HG02623 (cell line): Measurements from ENCODE around the gene ERMP1.
"Not testable (repeated sequence)": the region's sequence is repeated elsewhere in the genome, so short reads cannot be mapped to it uniquely, and the experiment has no call there.

Source experiments
- ATAC-seq: cut with Tn5 transposase; IDR thresholded peaks from one replicate; pipeline ENCODE4 v1.9.1; 2021; ENCODE audit warnings: moderate library complexity; ENCODE audit not compliant: unreplicated experiment

Gene ERMP1

GRCh38 chr9:5820425-5820824, 12.5 kb downstream of the ERMP1 start:
- ATAC-seq, result no peak

GRCh38 chr9:5819174-5819573, 13.7 kb downstream of the ERMP1 start:
- ATAC-seq, result no peak

- no peak for ATAC-seq
Observed at GRCh38 chr9:5818424-5819142, 14.3 kb downstream of the ERMP1 start.

- ATAC-seq, result no peak
Observed at GRCh38 chr9:5817862-5818261, 15.1 kb downstream of the ERMP1 start.

GRCh38 chr9:5815461-5815860, 17.5 kb downstream of the ERMP1 start:
- no peak for ATAC-seq

DNA sequence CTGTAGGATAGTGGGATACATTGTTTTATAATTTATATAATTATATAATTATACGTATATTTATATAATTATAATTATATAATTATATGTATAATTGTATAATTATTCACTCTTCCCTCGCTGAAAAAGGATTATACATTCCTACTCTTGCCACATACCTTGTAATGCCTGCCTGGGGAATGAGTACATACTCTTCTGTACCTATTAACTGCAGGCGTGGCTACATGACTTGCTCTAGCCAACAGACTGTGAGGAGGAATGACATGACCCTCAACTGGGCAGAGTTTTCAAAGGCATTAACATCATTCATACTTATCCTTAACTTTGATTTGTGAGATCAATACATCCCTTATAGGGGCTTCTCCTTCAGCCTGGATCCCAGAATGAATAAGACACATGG, 19.1 kb downstream of the ERMP1 start:
- no peak for ATAC-seq

GRCh38 chr9:5811751-5812150, 21.2 kb downstream of the ERMP1 start:
- no peak for ATAC-seq

DNA sequence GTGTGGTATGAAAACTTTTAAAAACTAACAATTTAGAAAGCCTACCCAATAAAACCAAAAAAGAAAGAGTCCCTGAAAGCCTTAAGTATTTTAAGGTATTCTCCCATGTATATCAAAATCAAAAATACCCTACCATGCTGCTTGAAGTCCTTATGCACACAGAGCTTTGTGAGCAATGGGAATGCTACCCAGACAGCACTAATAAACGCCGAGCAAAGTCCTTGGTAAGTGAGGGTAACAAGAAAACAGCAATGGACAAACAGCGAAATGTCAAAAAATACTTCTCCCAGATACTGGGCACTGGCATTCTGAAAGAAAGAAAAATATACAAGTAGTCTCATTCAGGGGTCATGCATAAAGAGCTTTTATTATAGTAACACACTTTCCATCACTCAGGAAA, 27.4 kb downstream of the ERMP1 start:
- no peak for ATAC-seq

GRCh38 chr9:5801739-5802113, 31.2 kb downstream of the ERMP1 start:
- ATAC-seq, result no peak

GRCh38 chr9:5800969-5801738, 31.8 kb downstream of the ERMP1 start:
- ATAC-seq, result no peak

- ATAC-seq, result not testable (repeated sequence)
Observed at GRCh38 chr9:5800378-5800777, 32.5 kb downstream of the ERMP1 start.

- no peak for ATAC-seq
Observed at GRCh38 chr9:5799314-5799713, 33.6 kb downstream of the ERMP1 start.

DNA sequence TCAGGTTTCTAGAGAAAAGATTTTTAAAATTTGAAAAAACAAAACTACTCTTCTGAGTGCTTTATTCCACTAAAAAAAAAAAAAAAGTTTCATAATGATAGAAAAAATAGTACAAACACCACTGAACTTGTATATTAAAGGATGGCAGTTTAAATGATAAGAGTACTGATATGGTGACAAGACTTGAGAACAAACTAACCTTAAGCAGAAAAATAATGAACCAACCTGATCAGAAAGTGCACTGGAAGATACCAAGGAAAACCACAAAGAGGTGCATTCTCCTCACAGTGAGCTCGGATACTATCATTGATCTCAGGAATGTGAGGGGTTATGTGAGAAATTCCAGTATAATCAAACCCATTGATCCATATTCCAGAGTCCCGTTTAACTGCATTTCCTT, 34.3 kb downstream of the ERMP1 start:
- ATAC-seq, result no peak

- ATAC-seq, result no peak
Observed at GRCh38 chr9:5796298-5796697, 36.6 kb downstream of the ERMP1 start.

DNA sequence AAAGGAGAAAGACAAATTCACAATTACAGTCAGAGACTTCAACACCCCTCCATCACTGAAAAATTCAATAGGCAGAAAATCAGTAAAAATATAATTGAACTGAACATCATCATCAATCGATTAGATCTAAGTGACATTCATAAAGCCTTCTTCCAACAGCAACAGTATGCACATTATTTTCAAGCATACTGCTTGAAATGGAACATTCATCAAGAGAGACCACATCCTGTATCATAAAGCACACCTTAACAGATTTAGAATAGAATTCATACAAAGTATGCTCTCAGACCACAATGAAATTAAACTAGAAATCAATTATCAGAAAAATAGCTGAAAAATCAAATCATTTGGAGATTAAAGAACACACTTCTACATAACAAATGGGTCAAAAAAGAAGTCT, 39.1 kb downstream of the ERMP1 start:
- no peak for ATAC-seq

DNA sequence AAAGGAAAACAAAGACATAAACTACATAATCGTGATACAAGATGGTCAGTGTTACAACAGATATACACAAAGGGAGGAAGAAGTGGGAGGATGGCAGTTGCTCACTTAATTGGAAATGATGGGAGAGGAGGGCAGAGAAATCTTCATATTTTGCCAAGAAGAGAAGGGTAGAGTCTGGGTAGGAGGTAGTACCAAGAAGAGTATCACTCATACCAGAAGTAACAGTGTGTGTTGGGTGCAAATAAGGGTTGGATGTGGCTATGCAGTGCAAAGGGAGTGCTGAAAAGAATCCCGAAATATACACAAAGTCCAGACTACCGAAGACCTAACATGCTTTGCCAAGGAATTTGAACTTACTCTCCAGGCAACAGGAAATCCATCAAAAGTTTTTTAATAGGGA, 41.0 kb downstream of the ERMP1 start:
- ATAC-seq, result no peak

GRCh38 chr9:5790923-5791322, 42.0 kb downstream of the ERMP1 start:
- ATAC-seq, result no peak

DNA sequence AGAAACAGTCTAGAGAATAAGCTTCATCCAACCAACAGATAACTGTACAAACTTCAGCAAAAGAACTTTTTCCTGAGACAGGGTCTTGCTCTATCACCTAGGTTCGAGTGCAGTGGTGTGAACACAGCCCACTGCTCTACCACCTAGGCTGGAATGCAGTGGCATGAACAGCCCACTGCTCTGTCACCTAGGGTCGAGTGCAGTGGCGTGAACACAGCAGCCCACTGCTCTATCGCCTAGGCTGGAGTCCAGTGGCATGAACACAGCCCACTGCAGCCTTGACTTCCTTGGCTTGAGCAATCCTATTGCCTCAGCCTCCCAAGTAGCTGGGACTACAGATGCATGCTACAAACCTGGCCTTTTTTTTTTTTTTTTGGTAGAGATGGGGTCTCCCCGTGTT, 43.4 kb downstream of the ERMP1 start:
- no peak for ATAC-seq

DNA sequence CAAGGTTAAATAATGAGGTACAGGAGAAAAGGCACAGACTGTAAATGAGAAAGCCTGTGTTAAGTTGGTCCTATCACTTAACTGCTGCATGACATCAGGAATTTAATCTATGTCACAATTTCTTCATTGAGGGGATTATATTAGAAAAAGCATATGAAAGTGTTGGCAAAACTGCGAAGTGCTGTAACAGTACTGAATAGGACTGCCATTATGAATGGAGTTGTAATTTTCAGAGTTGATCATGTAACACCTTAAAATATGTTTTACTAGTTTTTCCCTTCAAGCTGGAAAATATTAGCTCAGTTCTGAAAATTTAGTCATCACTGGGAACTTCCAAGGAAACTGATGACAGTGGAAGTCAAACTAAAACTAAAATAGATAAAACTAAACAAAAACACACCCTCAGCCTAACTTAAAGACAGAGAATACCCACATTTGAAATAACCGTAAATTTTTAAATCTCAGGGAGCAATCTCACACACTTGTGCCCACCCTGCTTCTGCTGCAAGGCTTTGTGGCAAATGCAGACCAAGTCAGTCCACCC, 45.1 kb downstream of the ERMP1 start:
- no peak for ATAC-seq

DNA sequence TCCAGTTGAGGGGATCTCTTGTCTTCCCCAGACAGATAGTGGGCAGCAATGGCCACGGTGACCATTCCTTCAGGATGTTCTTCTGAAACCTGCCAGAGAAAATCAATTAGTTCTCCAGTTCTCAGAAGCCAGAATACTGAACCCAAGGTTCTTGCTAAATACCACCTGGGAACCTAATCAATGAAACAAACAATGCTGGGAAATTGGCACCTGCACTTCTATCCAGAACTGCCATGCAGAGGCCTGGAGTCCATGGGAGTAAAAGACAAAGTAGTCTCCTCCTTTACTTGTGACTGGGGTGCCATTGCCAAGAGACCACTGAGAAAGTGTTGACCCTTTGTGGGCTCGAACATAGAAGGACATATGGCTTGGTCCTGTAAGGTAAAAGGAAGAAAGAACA, 45.7 kb downstream of the ERMP1 start:
- ATAC-seq, result no peak

GRCh38 chr9:5786370-5787127, 46.4 kb downstream of the ERMP1 start:
- no peak for ATAC-seq
